HG03575 (cell line): ENCODE results near the gene SNAI3.

ENCODE experiments used
- ATAC-seq: cut with Tn5 transposase; IDR thresholded peaks from one replicate; pipeline ENCODE4 v1.9.1; 2021; ENCODE audit not compliant: unreplicated experiment, insufficient number of reproducible peaks, low FRiP score; ENCODE audit errors: extremely low read depth

Gene SNAI3

DNA sequence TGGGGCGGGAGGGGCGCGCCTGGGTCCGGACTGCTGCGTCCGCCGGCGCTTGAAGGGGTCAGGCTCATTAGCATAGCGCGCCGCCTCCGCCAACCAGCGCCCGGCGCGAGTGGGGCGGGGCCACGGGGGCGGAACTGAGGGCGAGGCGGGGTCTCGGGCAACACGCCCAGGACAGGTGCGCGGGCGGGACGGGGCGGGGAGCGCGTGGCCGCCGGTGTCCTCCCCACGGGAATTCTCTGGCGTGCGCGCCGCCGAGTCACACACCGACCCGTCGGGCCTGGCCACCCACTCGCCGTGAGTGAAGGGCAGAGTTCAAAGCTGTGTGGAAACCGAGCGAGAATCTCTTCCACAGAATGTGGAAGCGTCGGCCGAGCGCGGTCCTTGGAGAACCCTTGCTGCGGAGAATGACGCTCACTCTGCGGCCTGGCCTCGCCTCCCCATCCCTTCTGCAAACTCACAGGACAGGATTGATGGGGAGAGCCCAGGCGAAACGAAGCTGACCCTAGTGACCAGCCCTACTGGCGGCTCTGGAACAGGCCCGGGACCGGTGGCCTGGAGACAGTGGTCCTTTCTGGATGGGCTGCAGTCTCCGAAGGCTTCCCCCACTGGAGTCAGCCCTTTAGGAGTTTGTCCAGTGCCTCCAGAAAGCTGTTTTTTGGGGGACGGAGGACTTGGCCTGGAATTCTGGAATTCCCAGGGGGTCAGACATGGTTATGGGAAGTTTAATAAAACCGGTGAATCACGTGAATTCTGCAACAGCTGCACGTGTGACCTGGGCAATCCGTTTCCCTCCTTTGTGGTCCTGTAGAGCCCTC, at the start of gene SNAI3:
SNAI3 (minus strand) TSS at position 69 of the 815 bp plus-strand sequence. CDS start 101 bp downstream, outside the sequence.
- no peak for ATAC-seq

- ATAC-seq = no peak
These were observed 49.8 kb upstream of the SNAI3 start for GRCh38 chr16:88736088-88736487.

DNA sequence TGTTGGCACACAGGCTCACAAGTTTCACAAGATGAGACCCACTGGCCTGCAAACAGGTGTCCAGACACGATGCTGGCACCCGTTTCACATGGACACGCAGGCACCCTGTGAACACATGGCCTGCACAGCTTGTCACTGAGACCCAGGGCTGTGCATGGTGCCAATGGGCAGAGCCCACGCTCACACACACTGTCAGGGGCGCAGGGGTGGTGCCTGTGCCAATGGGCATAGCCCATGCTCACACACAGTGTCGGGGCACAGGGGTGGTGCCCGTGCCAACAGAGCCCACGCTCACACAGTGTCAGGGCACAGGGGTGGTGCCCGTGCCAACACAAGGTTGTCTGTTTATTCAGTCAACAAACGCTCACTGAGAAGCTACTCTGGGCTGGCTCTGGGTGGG, 49.3 kb upstream of the SNAI3 start:
- ATAC-seq = no peak

GRCh38 chr16:88735121-88735520, 48.8 kb upstream of the SNAI3 start:
- ATAC-seq = no peak

DNA sequence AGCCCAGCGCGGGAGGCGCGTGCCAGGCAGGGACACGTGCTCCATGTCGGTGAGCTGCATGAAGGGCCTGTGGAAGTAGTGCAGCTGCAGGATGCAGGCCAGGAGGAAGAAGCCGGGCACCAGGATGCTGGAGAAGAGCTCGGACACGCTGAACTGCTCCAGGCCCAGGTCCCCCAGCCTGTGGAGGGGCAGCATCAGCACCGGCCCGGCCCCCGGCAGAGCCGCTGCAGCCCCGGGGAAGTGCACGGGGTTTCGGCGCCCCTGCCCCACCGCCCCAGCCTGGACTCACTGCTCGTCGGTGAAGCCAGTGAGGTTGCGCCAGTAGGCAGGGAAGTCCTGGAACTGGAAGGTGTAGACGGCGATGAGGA, 48.0 kb upstream of the SNAI3 start:
- ATAC-seq = no peak

DNA sequence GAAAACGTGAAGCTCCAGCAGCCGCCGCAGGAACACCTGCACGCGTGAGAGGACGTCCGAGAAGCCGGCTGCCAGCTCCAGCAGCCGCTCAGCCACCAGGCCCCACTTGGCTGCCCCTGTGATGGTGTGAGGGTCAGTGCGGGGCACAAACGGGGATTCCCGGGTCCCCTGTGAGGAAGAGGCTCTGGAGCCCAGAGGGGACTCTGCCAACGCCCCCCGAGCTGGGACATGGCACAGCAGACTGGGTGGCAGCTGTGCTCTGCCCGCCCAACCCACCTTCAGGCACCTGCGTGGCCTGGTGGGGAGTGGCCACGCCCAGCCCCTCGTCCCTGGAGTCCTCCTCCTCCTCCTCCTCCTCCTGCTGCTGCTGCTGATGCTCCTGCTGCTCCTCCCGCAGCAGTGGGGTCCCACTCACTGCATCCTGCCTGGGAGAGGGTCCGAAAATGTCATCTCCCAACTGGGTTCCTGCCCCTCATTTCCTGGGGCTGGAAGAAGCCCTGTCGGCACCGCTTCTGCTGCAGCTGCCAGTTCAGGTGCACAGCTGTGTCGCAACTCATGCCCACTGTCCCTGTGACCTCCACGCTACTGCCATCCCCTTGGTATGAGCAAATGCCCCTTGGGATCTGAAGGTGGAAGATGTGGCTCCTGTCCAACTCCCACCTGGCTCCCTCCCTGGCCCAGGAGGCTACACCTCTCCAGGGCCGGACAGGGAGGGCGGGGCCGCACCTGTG, 47.5 kb upstream of the SNAI3 start:
- no peak for ATAC-seq

DNA sequence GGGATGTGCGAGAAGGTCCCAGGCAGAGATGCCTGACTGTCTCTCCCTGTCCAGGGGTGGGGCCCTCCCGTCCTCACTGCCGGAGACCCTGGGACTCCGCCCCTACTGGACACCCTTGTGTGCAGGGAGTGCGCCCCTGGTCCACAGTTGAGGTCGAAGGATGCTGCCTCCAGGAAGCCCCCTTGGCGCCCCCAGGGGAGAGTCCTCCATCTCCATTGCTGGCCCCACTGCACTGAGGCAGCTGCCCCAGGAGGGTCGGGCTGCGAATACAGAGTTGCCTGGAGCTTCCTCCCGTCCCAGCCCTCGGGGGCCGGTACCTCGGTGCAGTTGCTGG, 46.6 kb upstream of the SNAI3 start:
- ATAC-seq = no peak

GRCh38 chr16:88732172-88732960, 46.1 kb upstream of the SNAI3 start:
- no peak for ATAC-seq

DNA sequence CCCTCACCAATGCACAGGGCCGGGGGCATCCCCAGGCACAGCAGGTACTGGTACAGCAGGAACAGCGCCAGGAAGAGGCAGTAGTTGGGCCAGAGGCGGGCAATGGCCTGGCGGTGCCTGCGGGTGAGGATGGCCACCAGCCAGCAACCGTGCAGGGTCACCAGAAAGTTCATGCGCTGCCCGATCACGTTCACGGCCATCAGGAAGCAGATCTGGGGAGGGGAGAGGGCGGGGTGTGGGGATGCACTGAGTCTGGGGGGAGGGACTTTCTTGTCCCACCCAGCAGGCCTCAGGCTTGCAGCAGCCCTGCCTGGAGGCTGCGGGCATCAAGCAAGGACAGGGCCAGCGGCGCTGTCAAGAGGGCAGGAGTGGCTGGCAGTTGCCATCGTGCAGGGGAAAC, 45.4 kb upstream of the SNAI3 start:
- ATAC-seq = no peak

GRCh38 chr16:88730632-88731607, 44.6 kb upstream of the SNAI3 start:
- no peak for ATAC-seq

DNA sequence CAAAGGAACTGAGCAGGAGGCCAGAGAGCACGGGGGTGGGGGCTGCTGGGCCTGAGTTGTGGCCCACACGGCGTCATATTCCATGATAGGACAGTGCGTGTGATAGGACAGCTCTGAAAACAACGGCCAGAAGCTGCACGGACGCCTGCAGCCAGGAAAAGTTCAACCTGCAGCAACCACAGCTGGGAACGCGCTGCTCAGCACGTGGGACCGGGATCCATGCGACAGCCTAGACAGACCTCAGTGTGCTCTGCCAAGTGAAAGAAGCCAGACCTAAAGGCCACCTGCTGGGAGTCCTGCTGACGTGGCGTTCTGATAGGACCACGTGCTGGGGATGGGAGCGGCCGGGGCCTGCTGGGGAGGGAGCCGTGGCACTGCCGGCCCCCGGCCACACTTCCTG, 41.6 kb upstream of the SNAI3 start:
- ATAC-seq = no peak

DNA sequence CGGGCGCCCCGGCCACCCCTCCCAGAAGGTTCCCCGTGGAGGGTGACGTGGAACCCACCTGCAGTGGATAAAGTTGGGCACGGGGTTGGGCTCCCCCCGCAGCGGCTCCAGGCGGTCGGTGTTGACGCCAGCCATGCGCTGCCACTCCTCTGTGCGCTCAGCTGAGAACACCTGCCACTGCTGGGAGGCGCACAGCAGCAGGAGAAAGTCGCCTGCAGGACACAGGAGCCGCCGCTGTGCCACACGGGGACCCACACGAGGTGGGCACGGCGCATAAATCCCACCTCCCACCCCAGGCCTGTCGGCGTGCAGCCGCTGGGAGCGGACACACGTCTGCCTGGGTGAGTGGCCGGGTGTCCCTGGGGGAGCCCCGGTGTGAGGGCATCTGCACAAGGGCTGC, 40.7 kb upstream of the SNAI3 start:
- no peak for ATAC-seq

DNA sequence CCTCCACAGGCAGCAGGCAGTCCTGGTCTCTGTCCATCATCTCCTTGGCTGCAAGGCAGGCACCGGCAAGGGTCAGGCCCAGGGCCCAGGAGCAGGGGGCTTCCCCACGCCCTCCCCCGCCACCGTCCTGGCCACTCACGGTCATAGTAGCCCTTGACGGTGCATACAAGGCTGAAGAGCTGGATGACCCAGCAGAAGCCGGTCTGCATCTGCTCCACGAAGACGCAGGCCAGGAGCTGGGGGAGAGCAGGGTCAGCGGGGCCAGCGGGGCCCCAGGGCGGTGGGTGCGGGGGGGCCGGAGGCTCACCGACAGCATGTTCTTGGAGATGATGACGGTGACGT, 40.1 kb upstream of the SNAI3 start:
- no peak for ATAC-seq

DNA sequence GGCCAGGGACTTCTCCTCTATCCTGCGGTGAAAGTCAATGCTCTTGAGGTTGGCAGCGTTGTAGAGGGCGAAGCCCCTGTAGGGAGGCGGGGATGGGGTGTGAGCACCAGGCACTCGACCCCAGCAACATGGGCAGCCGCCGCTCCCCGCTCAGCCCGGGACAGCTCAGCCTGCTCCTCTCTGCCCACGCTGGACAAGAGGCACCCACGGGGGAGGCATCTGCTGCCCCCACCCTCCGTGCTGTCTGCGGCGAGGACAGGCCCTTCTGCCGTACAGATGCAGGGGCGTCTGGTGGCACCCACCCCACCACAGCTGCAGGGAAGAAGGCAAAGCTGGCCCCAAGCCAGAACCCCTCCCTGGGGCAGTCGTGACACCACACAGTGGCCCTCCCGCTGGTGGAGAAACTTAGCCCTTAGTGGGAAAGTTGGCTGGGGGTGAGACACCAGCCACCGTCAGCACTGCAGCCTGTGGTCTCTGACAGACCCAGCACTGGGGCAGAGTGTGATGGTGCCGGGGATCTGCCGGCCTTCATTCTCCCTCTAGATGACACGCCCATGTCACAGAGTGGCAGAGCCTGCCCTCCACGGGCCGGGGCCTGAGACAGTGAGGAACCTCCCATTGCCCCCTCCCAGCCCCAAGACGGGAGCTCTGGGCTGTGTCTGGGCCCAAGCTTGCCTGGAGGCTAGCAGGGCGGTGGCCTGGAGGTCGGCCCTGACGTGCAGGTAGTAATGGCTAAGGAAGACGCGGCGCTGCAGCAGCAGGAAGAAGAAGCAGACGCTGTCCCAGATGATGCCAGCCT, 39.5 kb upstream of the SNAI3 start:
- no peak for ATAC-seq

DNA sequence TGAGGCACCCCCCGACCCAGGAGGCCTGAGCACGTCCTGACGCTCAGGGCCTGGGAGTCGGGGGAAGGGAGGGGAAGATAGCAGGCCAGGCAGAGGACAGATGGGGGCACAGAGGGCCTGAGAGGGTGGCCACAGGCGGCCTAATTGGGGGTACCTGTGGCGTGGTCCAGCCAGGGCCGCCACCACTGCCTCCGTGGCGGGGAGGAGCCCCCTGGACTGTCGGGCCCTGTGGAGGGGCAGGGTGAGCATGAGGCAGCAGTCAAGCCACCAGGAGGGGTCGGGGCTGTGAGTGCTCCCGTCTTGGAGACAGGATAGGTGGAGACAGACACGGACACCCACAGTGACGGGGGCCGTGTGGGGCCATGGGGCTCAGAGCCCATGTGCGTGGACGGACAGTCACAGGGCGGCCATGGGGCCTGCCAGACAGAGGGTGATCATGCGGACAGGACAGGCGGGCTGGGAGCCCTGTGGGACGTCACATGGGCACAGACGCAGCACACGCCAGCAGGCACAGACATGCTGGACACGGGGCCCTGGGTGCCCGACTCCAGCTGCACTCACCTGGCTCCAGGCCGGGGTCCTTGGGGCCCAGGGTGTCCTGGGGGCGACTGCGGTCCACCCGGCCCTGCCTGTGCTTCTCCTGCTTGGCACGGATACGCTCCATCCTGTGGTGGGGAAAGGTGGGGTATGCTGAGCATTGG, 38.7 kb upstream of the SNAI3 start:
- no peak for ATAC-seq

- ATAC-seq = no peak
These were observed 37.6 kb upstream of the SNAI3 start for GRCh38 chr16:88723911-88724310.

GRCh38 chr16:88723507-88723887, 37.2 kb upstream of the SNAI3 start:
- ATAC-seq = no peak
